Bronchial epithelial cell (primary cell): Measurements from ENCODE around the gene UQCC2. TPM values are rescaled to one million over a fixed set of nuclear protein-coding genes. Genes with fewer than 3 reads are reported as not detected.

Experiments used
- DNase-seq: peaks from one replicate; pipeline ENCODE4 v3.0.0-alpha.2; 2010; ENCODE audit warnings: low read depth
- FAIRE-seq: peaks from 2 replicates; lab custom pipeline; 2011; peaks lifted over from hg19 to GRCh38; lab: Jason Lieb, UNC
- H3K27me3 ChIP-seq: 2 replicates; pipeline ENCODE4 v1.5.1; 2011; ENCODE audit warnings: low read length; ENCODE audit not compliant: control insufficient read depth, insufficient read depth
- H3K36me3 ChIP-seq: 2 replicates; pipeline ENCODE4 v1.5.1; 2011; ENCODE audit warnings: low read length; ENCODE audit not compliant: control insufficient read depth, insufficient read depth
- H3K4me3 ChIP-seq: 2 replicates; pipeline ENCODE4 v1.5.1; 2011; ENCODE audit warnings: mild to moderate bottlenecking, low read depth, low read length, control low read depth
- CTCF ChIP-seq: IDR thresholded peaks from 2 replicates; pipeline ENCODE4 v1.5.1; 2011; ENCODE audit warnings: mild to moderate bottlenecking, moderate library complexity, low read length, control low read depth, inconsistent platforms; ENCODE audit not compliant: insufficient read depth, severe bottlenecking
- total RNA-seq: library from RNA; depleted of rRNA; stranded (reverse); fragments of >200 nt; gene quantifications from 2 replicates; pipeline ENCODE4 v1.2.1, GENCODE V29; 2014

Gene UQCC2
- total RNA-seq, 1 donor from 2014 or later = 47.1 TPM

GRCh38 chr6:33685411-33686224 lies 25.9 kb downstream of the UQCC2 start:
- FAIRE-seq = no peak
- no peak for TF ChIP-seq CTCF
- no peaks in the 10 kb centered on the region for H3K27me3 ChIP-seq
- DNase-seq = no peak
- peaks cover 73% of the 10 kb centered on the region for H3K36me3 ChIP-seq
- no peak overlapping the region for H3K4me3 ChIP-seq

GRCh38 chr6:33684983-33685382 lies 26.5 kb downstream of the UQCC2 start:
- no peak for DNase-seq
- Histone ChIP-seq H3K36me3 (peaks cover 73% of the 10 kb centered on the region), H3K4me3 (no peak overlapping the region), H3K27me3 (no peaks in the 10 kb centered on the region)
- no peak for FAIRE-seq
- TF ChIP-seq CTCF = no peak

- Histone ChIP-seq H3K4me3 (no peak overlapping the region), H3K27me3 (no peaks in the 10 kb centered on the region), H3K36me3 (peaks cover 75% of the 10 kb centered on the region)
- DNase-seq (no peak), FAIRE-seq (no peak)
- no peak for TF ChIP-seq CTCF
These were observed 27.0 kb downstream of the UQCC2 start for GRCh38 chr6:33684428-33684896.

GRCh38 chr6:33683576-33684427 lies 27.7 kb downstream of the UQCC2 start:
- FAIRE-seq (no peak), DNase-seq (no peak)
- Histone ChIP-seq H3K27me3 (no peaks in the 10 kb centered on the region), H3K36me3 (peaks cover 77% of the 10 kb centered on the region), H3K4me3 (no peak overlapping the region)
- no peak for TF ChIP-seq CTCF

- no peak for DNase-seq
- FAIRE-seq = no peak
- Histone ChIP-seq H3K27me3 (no peaks in the 10 kb centered on the region), H3K4me3 (no peak overlapping the region), H3K36me3 (peaks cover 78% of the 10 kb centered on the region)
- no peak for TF ChIP-seq CTCF
These were observed 28.4 kb downstream of the UQCC2 start for GRCh38 chr6:33683051-33683571.
